ENCODE results near the gene SLC1A5.

GRCh38 chr19:46760363-46760762 is 28.0 kb downstream of the SLC1A5 start:
- no peak for TF ChIP-seq CTCF (IDR thresholded peaks at IDR 0.05)
- TF ChIP-seq, protein P1, sequence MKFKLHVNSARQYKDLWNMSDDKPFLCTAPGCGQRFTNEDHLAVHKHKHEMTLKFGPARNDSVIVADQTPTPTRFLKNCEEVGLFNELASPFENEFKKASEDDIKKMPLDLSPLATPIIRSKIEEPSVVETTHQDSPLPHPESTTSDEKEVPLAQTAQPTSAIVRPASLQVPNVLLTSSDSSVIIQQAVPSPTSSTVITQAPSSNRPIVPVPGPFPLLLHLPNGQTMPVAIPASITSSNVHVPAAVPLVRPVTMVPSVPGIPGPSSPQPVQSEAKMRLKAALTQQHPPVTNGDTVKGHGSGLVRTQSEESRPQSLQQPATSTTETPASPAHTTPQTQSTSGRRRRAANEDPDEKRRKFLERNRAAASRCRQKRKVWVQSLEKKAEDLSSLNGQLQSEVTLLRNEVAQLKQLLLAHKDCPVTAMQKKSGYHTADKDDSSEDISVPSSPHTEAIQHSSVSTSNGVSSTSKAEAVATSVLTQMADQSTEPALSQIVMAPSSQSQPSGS (CRISPR knock-in tag; IDR thresholded peaks at IDR 0.05; ENCODE audit: borderline replicate concordance, low read depth): no peak
- TF ChIP-seq, protein P2, sequence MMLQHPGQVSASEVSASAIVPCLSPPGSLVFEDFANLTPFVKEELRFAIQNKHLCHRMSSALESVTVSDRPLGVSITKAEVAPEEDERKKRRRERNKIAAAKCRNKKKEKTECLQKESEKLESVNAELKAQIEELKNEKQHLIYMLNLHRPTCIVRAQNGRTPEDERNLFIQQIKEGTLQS (CRISPR knock-in tag; conservative IDR thresholded peaks at IDR 0.05): no peak
- no peak for TF ChIP-seq SP1 (CRISPR knock-in tag; conservative IDR thresholded peaks at IDR 0.05)
- TF ChIP-seq RELA (CRISPR knock-in tag; IDR thresholded peaks at IDR 0.05; ENCODE audit: borderline replicate concordance): no peak
- no peak for TF ChIP-seq SMAD3 (CRISPR knock-in tag; IDR thresholded peaks at IDR 0.05; ENCODE audit: borderline replicate concordance)
- no peak for TF ChIP-seq ETV6 (CRISPR knock-in tag; IDR thresholded peaks at IDR 0.05)
- no peak for TF ChIP-seq MXD4 (CRISPR knock-in tag; IDR thresholded peaks at IDR 0.05; ENCODE audit: borderline replicate concordance)
